ENCODE measurements around the gene OPN4.

GRCh38 chr10:86706401-86706841 is 52.1 kb downstream of the OPN4 start:
- no peak for TF ChIP-seq CTCF (IDR thresholded peaks at IDR 0.05; ENCODE audit: insufficient read depth, low read depth, low read length)
- TF ChIP-seq EZH2 (IDR thresholded peaks at IDR 0.05; ENCODE audit: insufficient read depth, low read length) = no peak

All from astrocyte (in vitro differentiated cells and primary cell).